Caco-2 (cell line): ENCODE results near the gene NEDD8. TPM values are rescaled to one million over a fixed set of nuclear protein-coding genes. Genes with fewer than 3 reads are reported as not detected.

Experiments
- BruUV-seq: library from RNA; stranded (reverse); fragments of 400-500 nt; replicated peaks from 2 replicates; lab custom pipeline; 2021; lab: Mats Ljungman, UMichigan
- CTCF ChIA-PET: fragments of 300-600 bp; sonication (Branson Sonifier 250); formaldehyde crosslinking; loops from one replicate; lab custom pipeline; 2022; ENCODE audit warnings: antibody characterized with exemption; lab: Charles Lee
- POLR2A ChIA-PET: fragments of 300-600 bp; sonication (Branson Sonifier 250); formaldehyde crosslinking; loops from one replicate; lab custom pipeline; 2022; ENCODE audit warnings: antibody characterized with exemption; lab: Charles Lee
- DNase-seq, 2 experiments: peaks; one replicate each; pipeline versions ENCODE4 v3.0.0 to v3.0.0-alpha.2; 2020 to 2022
- H3K27me3 ChIP-seq: replicated peaks from 2 replicates; pipeline ENCODE4 v1.6.0; 2011; ENCODE audit warnings: low read length; ENCODE audit not compliant: control insufficient read depth, insufficient read depth
- H3K36me3 ChIP-seq: 2 replicates; pipeline ENCODE4 v1.5.1; 2011; ENCODE audit warnings: low read length; ENCODE audit not compliant: control insufficient read depth, insufficient read depth
- H3K4me1 ChIP-seq: fragments of 250-450 bp; sonication (Bioruptor Pico); 2 replicates; pipeline ENCODE4 v1.5.1; 2020; ENCODE audit warnings: mild to moderate bottlenecking
- H3K4me3 ChIP-seq: 2 replicates; pipeline ENCODE4 v1.5.1; 2011; ENCODE audit warnings: low read depth, mild to moderate bottlenecking, control low read depth, low read length
- H3K9me3 ChIP-seq: fragments of 250-450 bp; sonication (Bioruptor Pico); 2 replicates; pipeline ENCODE4 v1.5.1; 2020; ENCODE audit warnings: mild to moderate bottlenecking, moderate library complexity
- H3K27ac Mint-ChIP-seq: one replicate; pipeline ENCODE4 v1.8.0; 2022; ENCODE audit warnings: mixed read lengths; ENCODE audit not compliant: unreplicated experiment
- H3K27me3 Mint-ChIP-seq: one replicate; pipeline ENCODE4 v1.8.0; 2022; ENCODE audit warnings: mixed read lengths; ENCODE audit not compliant: insufficient read depth, unreplicated experiment
- H3K36me3 Mint-ChIP-seq: one replicate; pipeline ENCODE4 v1.8.0; 2022; ENCODE audit warnings: mild to moderate bottlenecking, mixed read lengths; ENCODE audit not compliant: insufficient read depth, unreplicated experiment
- H3K4me1 Mint-ChIP-seq: one replicate; pipeline ENCODE4 v1.8.0; 2022; ENCODE audit warnings: low read depth, mixed read lengths; ENCODE audit not compliant: unreplicated experiment
- H3K4me3 Mint-ChIP-seq: one replicate; pipeline ENCODE4 v1.8.0; 2022; ENCODE audit warnings: mild to moderate bottlenecking, moderate library complexity, mixed read lengths; ENCODE audit not compliant: unreplicated experiment
- H3K9me3 Mint-ChIP-seq: one replicate; pipeline ENCODE4 v1.8.0; 2022; ENCODE audit warnings: mixed read lengths; ENCODE audit not compliant: unreplicated experiment
- intact Hi-C: fragments of 100-400 bp; cut with micrococcal nuclease; formaldehyde crosslinking; loops from one replicate; pipeline ENCODE4 v1.10.0; 2022; ENCODE audit not compliant: unreplicated experiment
- total RNA-seq: library from RNA; stranded (reverse); gene quantifications from 2 replicates; pipeline ENCODE4 v1.2.3, GENCODE V29; 2022
- TF ChIP-seq, protein P1 (sequence below), 2 experiments: fragments of 200-600 bp in 1 of 2; IDR thresholded peaks; 1 replicate in 1 of 2; 2 replicates in 1 of 2; pipeline versions ENCODE4 v1.5.1 to v1.8.0; 2011 to 2022; ENCODE audit warnings: antibody characterized with exemption in 1 of 2, control low read depth in 1 of 2, inconsistent platforms in 1 of 2, low read depth in 1 of 2, low read length in 1 of 2, mild to moderate bottlenecking in 1 of 2, moderate library complexity in 1 of 2; ENCODE audit not compliant: insufficient read depth in 1 of 2, severe bottlenecking in 1 of 2, unreplicated experiment in 1 of 2

The NEDD8 gene
- total RNA-seq, 1 experiment from 2014 or later, result 210 TPM

DNA sequence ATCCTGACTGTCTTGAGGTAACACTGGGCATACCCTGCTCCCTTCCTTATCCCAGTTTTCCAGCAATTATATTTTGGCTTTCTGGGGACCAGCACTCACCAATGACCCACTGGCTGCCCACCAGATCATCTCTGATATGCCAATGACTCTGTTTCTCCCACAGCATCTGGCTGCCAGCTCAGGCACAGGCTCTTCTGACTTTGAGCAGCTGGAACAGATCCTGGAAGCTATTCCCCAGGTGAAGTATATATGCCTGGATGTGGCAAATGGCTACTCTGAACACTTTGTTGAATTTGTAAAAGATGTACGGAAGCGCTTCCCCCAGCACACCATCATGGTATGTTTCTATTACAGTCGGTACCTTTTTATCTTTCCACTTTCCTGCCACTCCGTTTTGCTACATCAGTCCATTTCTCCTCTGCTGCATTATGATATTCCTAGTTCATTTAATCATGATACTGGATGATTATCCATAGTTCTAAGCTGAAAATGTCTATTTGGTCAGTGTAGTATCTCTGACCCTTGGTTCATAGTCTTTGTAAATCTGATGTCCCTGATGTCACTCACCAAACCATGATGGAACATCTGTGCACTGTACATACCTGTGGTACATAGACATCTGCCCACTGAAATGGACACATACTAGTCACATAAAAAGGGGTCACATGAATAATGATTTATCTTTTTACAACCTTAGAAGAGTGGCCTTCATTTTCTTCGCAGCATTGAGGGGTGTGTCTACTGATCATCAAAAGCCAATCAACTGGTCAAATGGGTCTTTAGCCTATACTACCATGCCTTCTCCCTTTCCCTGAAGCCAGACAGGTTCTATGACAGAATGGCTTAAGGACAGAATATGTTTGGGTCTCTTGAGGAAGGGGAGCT, 3.9 kb upstream of the NEDD8 start:
- Mint-ChIP-seq H3K27ac (no peak overlapping the region), H3K36me3 (peaks cover 46% of the 10 kb centered on the region), H3K4me1 (peaks cover 9% of the 10 kb centered on the region), H3K4me3 (no peak overlapping the region), H3K9me3 (no peaks in the 10 kb centered on the region), H3K27me3 (no peaks in the 10 kb centered on the region)
- Histone ChIP-seq H3K9me3 (no peaks in the 10 kb centered on the region), H3K27me3 (no peaks in the 10 kb centered on the region), H3K4me1 (no peaks in the 10 kb centered on the region), H3K4me3 (no peak overlapping the region), H3K36me3 (peaks cover 5% of the 10 kb centered on the region)
- DNase-seq, result no peak
- CTCF ChIA-PET, result no interaction called here
- TF ChIP-seq, protein P1, sequence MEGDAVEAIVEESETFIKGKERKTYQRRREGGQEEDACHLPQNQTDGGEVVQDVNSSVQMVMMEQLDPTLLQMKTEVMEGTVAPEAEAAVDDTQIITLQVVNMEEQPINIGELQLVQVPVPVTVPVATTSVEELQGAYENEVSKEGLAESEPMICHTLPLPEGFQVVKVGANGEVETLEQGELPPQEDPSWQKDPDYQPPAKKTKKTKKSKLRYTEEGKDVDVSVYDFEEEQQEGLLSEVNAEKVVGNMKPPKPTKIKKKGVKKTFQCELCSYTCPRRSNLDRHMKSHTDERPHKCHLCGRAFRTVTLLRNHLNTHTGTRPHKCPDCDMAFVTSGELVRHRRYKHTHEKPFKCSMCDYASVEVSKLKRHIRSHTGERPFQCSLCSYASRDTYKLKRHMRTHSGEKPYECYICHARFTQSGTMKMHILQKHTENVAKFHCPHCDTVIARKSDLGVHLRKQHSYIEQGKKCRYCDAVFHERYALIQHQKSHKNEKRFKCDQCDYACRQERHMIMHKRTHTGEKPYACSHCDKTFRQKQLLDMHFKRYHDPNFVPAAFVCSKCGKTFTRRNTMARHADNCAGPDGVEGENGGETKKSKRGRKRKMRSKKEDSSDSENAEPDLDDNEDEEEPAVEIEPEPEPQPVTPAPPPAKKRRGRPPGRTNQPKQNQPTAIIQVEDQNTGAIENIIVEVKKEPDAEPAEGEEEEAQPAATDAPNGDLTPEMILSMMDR (IDR thresholded peaks at IDR 0.05; ENCODE audit: insufficient read depth in 1 of 2, low read depth in 1 of 2, low read length in 1 of 2, severe bottlenecking in 1 of 2, unreplicated experiment in 1 of 2), result no peak
- intact Hi-C loops, result no loop called here
- no TSS peak for BruUV-seq
- POLR2A ChIA-PET, result no interaction called here

DNA sequence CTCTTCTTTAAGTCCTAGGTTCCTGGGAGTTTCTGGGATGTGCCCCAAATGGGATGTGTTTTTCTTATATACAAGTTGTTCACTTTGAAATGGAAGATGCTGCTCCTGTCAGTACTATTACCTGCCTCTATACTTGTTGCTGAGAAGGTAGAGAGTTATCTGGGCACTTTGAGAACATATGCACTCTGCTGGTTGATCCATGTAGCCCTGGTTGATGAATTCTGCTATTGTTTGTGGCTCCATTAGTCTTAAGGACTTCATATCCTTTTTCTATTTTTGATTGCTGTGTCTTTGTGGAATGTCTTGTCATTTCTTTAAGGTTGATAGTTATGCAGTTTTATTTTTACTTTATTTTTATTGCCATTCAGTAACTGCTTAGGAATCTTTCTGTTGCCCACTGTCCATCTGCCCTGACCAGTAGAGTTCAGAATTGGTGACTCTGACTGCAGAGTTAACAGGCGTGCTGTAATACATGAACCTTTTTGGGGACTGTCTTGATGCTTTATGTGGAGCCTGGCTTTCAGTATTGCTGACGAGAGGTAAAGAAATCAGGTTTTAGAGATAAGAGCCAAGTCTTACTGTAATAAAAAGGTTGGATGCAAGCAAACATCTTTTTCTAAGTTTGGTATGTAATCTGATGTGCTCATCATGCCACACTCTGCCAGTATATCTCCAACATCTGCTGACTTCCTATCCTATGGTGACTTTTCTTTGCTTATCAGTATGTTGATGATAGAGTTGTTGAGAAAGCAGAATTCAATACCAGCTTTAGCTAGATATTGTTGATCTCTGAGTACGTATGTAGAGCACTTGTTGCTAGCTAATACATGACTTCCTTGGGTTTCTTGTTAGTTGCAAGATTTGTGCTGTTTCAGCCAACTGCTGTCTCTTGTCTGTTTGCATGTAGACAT, 2.2 kb upstream of the NEDD8 start:
- peaks cover 33% of the 10 kb centered on the region for H3K36me3 Mint-ChIP-seq
- Histone ChIP-seq H3K4me3 (no peak overlapping the region), H3K36me3 (peaks cover 3% of the 10 kb centered on the region; the same call in 1 of the 2 replicates), H3K9me3 (no peaks in the 10 kb centered on the region), H3K27me3 (no peaks in the 10 kb centered on the region), H3K4me1 (no peaks in the 10 kb centered on the region)
- peaks cover 9% of the 10 kb centered on the region for H3K4me1 Mint-ChIP-seq
- no peak overlapping the region for H3K27ac Mint-ChIP-seq
- no TSS peak for BruUV-seq
- no peak for DNase-seq
- ChIA-PET POLR2A (no interaction called here), CTCF (interaction anchor here (1.0 to 1.8 kb wide), 3 partner anchors 8 to 63 kb away, joined by 3 to 7 read pairs (median 3); partner anchors contain the start of genes RABGGTA and TINF2)
- no peaks in the 10 kb centered on the region for H3K9me3 Mint-ChIP-seq
- peak overlapping the region; percentile 81 for H3K4me3 Mint-ChIP-seq
- intact Hi-C loops, result no loop called here
- H3K27me3 Mint-ChIP-seq, result no peaks in the 10 kb centered on the region
- TF ChIP-seq, protein P1 (IDR thresholded peaks at IDR 0.05; ENCODE audit: insufficient read depth in 1 of 2, low read depth in 1 of 2, low read length in 1 of 2, severe bottlenecking in 1 of 2, unreplicated experiment in 1 of 2), result no peak

DNA sequence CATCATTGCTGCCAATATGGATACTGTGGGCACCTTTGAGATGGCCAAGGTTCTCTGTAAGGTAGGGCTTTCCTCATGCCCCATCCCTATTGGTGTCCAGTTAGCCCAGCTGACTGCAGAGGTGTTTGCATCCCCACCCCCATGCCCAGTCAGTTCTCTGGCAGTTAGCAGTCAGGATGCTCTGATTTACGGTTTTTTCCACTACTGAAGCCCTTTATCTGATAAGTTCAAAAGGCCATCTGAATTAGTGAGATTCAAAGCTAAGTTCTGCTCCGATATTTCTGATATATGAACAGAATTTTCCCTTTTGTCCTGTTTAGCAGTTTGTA, 1.3 kb upstream of the NEDD8 start:
- POLR2A ChIA-PET, result interaction anchor here (1.8 kb wide), 1 partner anchor 9 kb away, joined by 20 read pairs; the partner anchor contains the start of gene TINF2
- intact Hi-C loops, result no loop called here
- H3K9me3 ChIP-seq, result no peaks in the 10 kb centered on the region
- H3K4me1 Mint-ChIP-seq, result peaks cover 9% of the 10 kb centered on the region
- H3K4me1 ChIP-seq, result no peaks in the 10 kb centered on the region
- CTCF ChIA-PET, result interaction anchor here (1.8 kb wide), 1 partner anchor 9 kb away, joined by 7 read pairs; the partner anchor contains the start of gene TINF2
- no peaks in the 10 kb centered on the region for H3K27me3 ChIP-seq
- H3K36me3 Mint-ChIP-seq, result peaks cover 32% of the 10 kb centered on the region
- H3K36me3 ChIP-seq, result peaks cover 3% of the 10 kb centered on the region; the same call in 1 of the 2 replicates
- H3K4me3 ChIP-seq, result peak overlapping the region; percentile 76
- BruUV-seq, result no TSS peak
- no peaks in the 10 kb centered on the region for H3K9me3 Mint-ChIP-seq
- TF ChIP-seq, protein P1 (IDR thresholded peaks at IDR 0.05; ENCODE audit: insufficient read depth in 1 of 2, low read depth in 1 of 2, low read length in 1 of 2, severe bottlenecking in 1 of 2, unreplicated experiment in 1 of 2), result no peak
- peak in 1 of 2 experiments; percentile 22 for DNase-seq
- no peaks in the 10 kb centered on the region for H3K27me3 Mint-ChIP-seq
- peak overlapping the region; percentile 81 for H3K4me3 Mint-ChIP-seq
- peak overlapping the region; percentile 85 for H3K27ac Mint-ChIP-seq
